ENCODE data around the gene NTSR1.

- no peak for TF ChIP-seq POLR2A (IDR thresholded peaks at IDR 0.05)
- no peak for TF ChIP-seq CTCF (IDR thresholded peaks at IDR 0.05)
These were observed 14.0 kb downstream of the NTSR1 start for GRCh38 chr20:62722627-62723026.

All from heart left ventricle (tissue), 13 donors.